Urothelium cell line (cell line): Measurements from ENCODE around the gene ABHD12.

ENCODE experiments used
- DNase-seq: peaks from one replicate; pipeline ENCODE4 v3.0.0; 2011; ENCODE audit warnings: low spot score, mixed read lengths
- FAIRE-seq: peaks from 2 replicates; lab custom pipeline; 2011; peaks lifted over from hg19 to GRCh38; lab: Jason Lieb, UNC

ABHD12 gene

GRCh38 chr20:25382704-25383370 is 7.8 kb downstream of the ABHD12 start:
- FAIRE-seq, result no peak
- DNase-seq, result no peak

- no peak for FAIRE-seq
- DNase-seq, result no peak
Measured at GRCh38 chr20:25380945-25381614, 9.6 kb downstream of the ABHD12 start.

- DNase-seq, result no peak
- FAIRE-seq, result no peak
Measured at GRCh38 chr20:25378884-25379733, 11.5 kb downstream of the ABHD12 start.

- FAIRE-seq, result no peak
Measured at GRCh38 chr20:25378189-25378883, 12.3 kb downstream of the ABHD12 start.

GRCh38 chr20:25376886-25377285 is 13.7 kb downstream of the ABHD12 start:
- FAIRE-seq (no peak), DNase-seq (no peak)

More at GRCh38 chr20:25378189-25378883, 12.3 kb downstream of the ABHD12 start:
- no peak for DNase-seq

- DNase-seq (no peak), FAIRE-seq (no peak)
Measured at GRCh38 chr20:25376236-25376635, 14.4 kb downstream of the ABHD12 start.

- no peak for DNase-seq
- FAIRE-seq, result no peak
Measured at GRCh38 chr20:25374842-25375241, 15.8 kb downstream of the ABHD12 start.

GRCh38 chr20:25372584-25373336 is 17.9 kb downstream of the ABHD12 start:
- FAIRE-seq, result no peak
- peak; percentile 54 for DNase-seq

GRCh38 chr20:25369971-25370370 is 20.7 kb downstream of the ABHD12 start:
- FAIRE-seq (no peak), DNase-seq (no peak)

- FAIRE-seq (no peak), DNase-seq (no peak)
Measured at GRCh38 chr20:25369529-25369928, 21.1 kb downstream of the ABHD12 start.

GRCh38 chr20:25368976-25369375 is 21.7 kb downstream of the ABHD12 start:
- no peak for FAIRE-seq
- DNase-seq, result no peak

- DNase-seq, result no peak
- no peak for FAIRE-seq
Measured at GRCh38 chr20:25368526-25368925, 22.1 kb downstream of the ABHD12 start.

- DNase-seq, result no peak
- FAIRE-seq, result no peak
Measured at GRCh38 chr20:25364879-25365699, 25.5 kb downstream of the ABHD12 start.

GRCh38 chr20:25364180-25364788 is 26.4 kb downstream of the ABHD12 start:
- no peak for DNase-seq
- no peak for FAIRE-seq

- DNase-seq, result no peak
Measured at GRCh38 chr20:25361287-25361683, 29.4 kb downstream of the ABHD12 start.

GRCh38 chr20:25360631-25361286 is 29.9 kb downstream of the ABHD12 start:
- peak; percentile 43 for DNase-seq
- FAIRE-seq, result no peak

More at GRCh38 chr20:25361287-25361683, 29.4 kb downstream of the ABHD12 start:
- FAIRE-seq, result no peak

GRCh38 chr20:25356271-25356933 is 34.2 kb downstream of the ABHD12 start:
- DNase-seq, result no peak
- FAIRE-seq, result no peak

- DNase-seq (no peak), FAIRE-seq (no peak)
Measured at GRCh38 chr20:25355866-25356265, 34.8 kb downstream of the ABHD12 start.
